ENCODE results near the gene GOLGA6L10. TPM values are rescaled to one million over a fixed set of nuclear protein-coding genes. Genes with fewer than 3 reads are reported as not detected.
A peak's percentile ranks its signal among the peaks of the same experiment; 100 is the strongest.
"Not testable (repeated sequence)": the region's sequence is repeated elsewhere in the genome, so short reads cannot be mapped to it uniquely, and the experiment has no call there.

GOLGA6L10 gene
- total RNA-seq, 1 donor from 2014 or later, result 0.30 TPM

GRCh38 chr15:82364548-82364947, 15.3 kb upstream of the GOLGA6L10 start:
- H3K36me3 ChIP-seq (ENCODE audit: insufficient read depth, low read length); H3K36me3 Mint-ChIP-seq (ENCODE audit: low read depth, unreplicated experiment); H3K9ac ChIP-seq (ENCODE audit: low read length); H4K20me1 ChIP-seq (ENCODE audit: insufficient read depth, low read length); H3K4me1 Mint-ChIP-seq (ENCODE audit: low read depth, unreplicated experiment); H3K27ac ChIP-seq (ENCODE audit: low read depth, low read length); H3K79me2 ChIP-seq (ENCODE audit: insufficient read depth, low read length); H3K27me3 Mint-ChIP-seq (ENCODE audit: low read depth, unreplicated experiment); H3K9me3 Mint-ChIP-seq (ENCODE audit: unreplicated experiment); H3K4me3 ChIP-seq (ENCODE audit: insufficient read depth, low read depth, low read length); H3K4me2 ChIP-seq (ENCODE audit: low read length); DNase-seq (ENCODE audit: low read depth); FAIRE-seq; H3K27me3 ChIP-seq (ENCODE audit: insufficient read depth, low read length); H3K27ac Mint-ChIP-seq (ENCODE audit: unreplicated experiment); H3K4me1 ChIP-seq (ENCODE audit: insufficient read depth, low read length); H3K9me3 ChIP-seq (ENCODE audit: insufficient read depth, low read depth, low read length); H2AFZ ChIP-seq (ENCODE audit: low read depth, low read length); H3K4me3 Mint-ChIP-seq (ENCODE audit: unreplicated experiment): not testable (repeated sequence)

- H3K27ac Mint-ChIP-seq (ENCODE audit: unreplicated experiment); H3K4me1 Mint-ChIP-seq (ENCODE audit: low read depth, unreplicated experiment); H2AFZ ChIP-seq (ENCODE audit: low read depth, low read length); H3K36me3 ChIP-seq (ENCODE audit: insufficient read depth, low read length); H4K20me1 ChIP-seq (ENCODE audit: insufficient read depth, low read length); H3K36me3 Mint-ChIP-seq (ENCODE audit: low read depth, unreplicated experiment); DNase-seq (ENCODE audit: low read depth); H3K27me3 Mint-ChIP-seq (ENCODE audit: low read depth, unreplicated experiment); H3K27ac ChIP-seq (ENCODE audit: low read depth, low read length); H3K4me1 ChIP-seq (ENCODE audit: insufficient read depth, low read length); H3K9me3 Mint-ChIP-seq (ENCODE audit: unreplicated experiment); H3K79me2 ChIP-seq (ENCODE audit: insufficient read depth, low read length); FAIRE-seq; H3K4me3 ChIP-seq (ENCODE audit: insufficient read depth, low read depth, low read length); H3K27me3 ChIP-seq (ENCODE audit: insufficient read depth, low read length); H3K4me3 Mint-ChIP-seq (ENCODE audit: unreplicated experiment); H3K9me3 ChIP-seq (ENCODE audit: insufficient read depth, low read depth, low read length); H3K9ac ChIP-seq (ENCODE audit: low read length); H3K4me2 ChIP-seq (ENCODE audit: low read length): not testable (repeated sequence)
These were observed 13.5 kb upstream of the GOLGA6L10 start for GRCh38 chr15:82362790-82363189.

- not testable (repeated sequence) for H3K27ac Mint-ChIP-seq (ENCODE audit: unreplicated experiment); H3K36me3 Mint-ChIP-seq (ENCODE audit: low read depth, unreplicated experiment); H3K9ac ChIP-seq (ENCODE audit: low read length); DNase-seq (ENCODE audit: low read depth); H3K4me1 ChIP-seq (ENCODE audit: insufficient read depth, low read length); H3K27ac ChIP-seq (ENCODE audit: low read depth, low read length); H3K4me2 ChIP-seq (ENCODE audit: low read length); H4K20me1 ChIP-seq (ENCODE audit: insufficient read depth, low read length); H3K36me3 ChIP-seq (ENCODE audit: insufficient read depth, low read length); H3K79me2 ChIP-seq (ENCODE audit: insufficient read depth, low read length); H3K4me1 Mint-ChIP-seq (ENCODE audit: low read depth, unreplicated experiment); H2AFZ ChIP-seq (ENCODE audit: low read depth, low read length); H3K9me3 ChIP-seq (ENCODE audit: insufficient read depth, low read depth, low read length); H3K4me3 Mint-ChIP-seq (ENCODE audit: unreplicated experiment); H3K9me3 Mint-ChIP-seq (ENCODE audit: unreplicated experiment); FAIRE-seq; H3K4me3 ChIP-seq (ENCODE audit: insufficient read depth, low read depth, low read length); H3K27me3 Mint-ChIP-seq (ENCODE audit: low read depth, unreplicated experiment); H3K27me3 ChIP-seq (ENCODE audit: insufficient read depth, low read length)
These were observed 11.3 kb upstream of the GOLGA6L10 start for GRCh38 chr15:82360618-82361017.

- H3K79me2 ChIP-seq (ENCODE audit: insufficient read depth, low read length); H3K9ac ChIP-seq (ENCODE audit: low read length); H2AFZ ChIP-seq (ENCODE audit: low read depth, low read length); H3K27ac Mint-ChIP-seq (ENCODE audit: unreplicated experiment); H3K4me3 Mint-ChIP-seq (ENCODE audit: unreplicated experiment); H3K27me3 ChIP-seq (ENCODE audit: insufficient read depth, low read length); H3K4me1 ChIP-seq (ENCODE audit: insufficient read depth, low read length); H3K4me1 Mint-ChIP-seq (ENCODE audit: low read depth, unreplicated experiment); DNase-seq (ENCODE audit: low read depth); H3K9me3 Mint-ChIP-seq (ENCODE audit: unreplicated experiment); H3K27ac ChIP-seq (ENCODE audit: low read depth, low read length); H3K27me3 Mint-ChIP-seq (ENCODE audit: low read depth, unreplicated experiment); H3K9me3 ChIP-seq (ENCODE audit: insufficient read depth, low read depth, low read length); H3K36me3 Mint-ChIP-seq (ENCODE audit: low read depth, unreplicated experiment); H3K4me3 ChIP-seq (ENCODE audit: insufficient read depth, low read depth, low read length); H3K4me2 ChIP-seq (ENCODE audit: low read length); FAIRE-seq; H4K20me1 ChIP-seq (ENCODE audit: insufficient read depth, low read length); H3K36me3 ChIP-seq (ENCODE audit: insufficient read depth, low read length): not testable (repeated sequence)
These were observed 5.8 kb upstream of the GOLGA6L10 start for GRCh38 chr15:82355055-82355454.

- not testable (repeated sequence) for H3K27me3 ChIP-seq (ENCODE audit: insufficient read depth, low read length); H4K20me1 ChIP-seq (ENCODE audit: insufficient read depth, low read length); H3K79me2 ChIP-seq (ENCODE audit: insufficient read depth, low read length); H3K9me3 ChIP-seq (ENCODE audit: insufficient read depth, low read depth, low read length); H3K27ac ChIP-seq (ENCODE audit: low read depth, low read length); FAIRE-seq; H3K4me1 ChIP-seq (ENCODE audit: insufficient read depth, low read length); DNase-seq (ENCODE audit: low read depth); H3K36me3 Mint-ChIP-seq (ENCODE audit: low read depth, unreplicated experiment); H3K27me3 Mint-ChIP-seq (ENCODE audit: low read depth, unreplicated experiment); H3K4me3 Mint-ChIP-seq (ENCODE audit: unreplicated experiment); H3K9me3 Mint-ChIP-seq (ENCODE audit: unreplicated experiment); H3K9ac ChIP-seq (ENCODE audit: low read length); H3K36me3 ChIP-seq (ENCODE audit: insufficient read depth, low read length); H3K4me1 Mint-ChIP-seq (ENCODE audit: low read depth, unreplicated experiment); H3K27ac Mint-ChIP-seq (ENCODE audit: unreplicated experiment)
- peak overlapping the region; percentile 23 for H3K4me3 ChIP-seq (ENCODE audit: insufficient read depth, low read depth, low read length)
- peak overlapping the region; percentile 82 for H3K4me2 ChIP-seq (ENCODE audit: low read length)
- peak overlapping the region; percentile 77 for H2AFZ ChIP-seq (ENCODE audit: low read depth, low read length)
These were observed 5.3 kb upstream of the GOLGA6L10 start for GRCh38 chr15:82354546-82354945.

GRCh38 chr15:82347645-82348044, 1.6 kb downstream of the GOLGA6L10 start:
- H3K4me1 Mint-ChIP-seq (ENCODE audit: low read depth, unreplicated experiment); H3K9me3 Mint-ChIP-seq (ENCODE audit: unreplicated experiment); H4K20me1 ChIP-seq (ENCODE audit: insufficient read depth, low read length); H3K27ac Mint-ChIP-seq (ENCODE audit: unreplicated experiment); H2AFZ ChIP-seq (ENCODE audit: low read depth, low read length); H3K4me1 ChIP-seq (ENCODE audit: insufficient read depth, low read length); H3K9me3 ChIP-seq (ENCODE audit: insufficient read depth, low read depth, low read length); H3K36me3 ChIP-seq (ENCODE audit: insufficient read depth, low read length); H3K4me2 ChIP-seq (ENCODE audit: low read length); H3K36me3 Mint-ChIP-seq (ENCODE audit: low read depth, unreplicated experiment); DNase-seq (ENCODE audit: low read depth); FAIRE-seq; H3K27ac ChIP-seq (ENCODE audit: low read depth, low read length); H3K9ac ChIP-seq (ENCODE audit: low read length); H3K27me3 ChIP-seq (ENCODE audit: insufficient read depth, low read length); H3K4me3 ChIP-seq (ENCODE audit: insufficient read depth, low read depth, low read length); H3K27me3 Mint-ChIP-seq (ENCODE audit: low read depth, unreplicated experiment); H3K79me2 ChIP-seq (ENCODE audit: insufficient read depth, low read length): not testable (repeated sequence)
- H3K4me3 Mint-ChIP-seq (ENCODE audit: unreplicated experiment), result peak overlapping the region; percentile 50

Data from astrocyte (in vitro differentiated cells and primary cell).